Stimulated activated naive B cell treated with anti-CD40 and anti-IgM and Interleukin-4, amounts not matched to agents 10 μg/mL and 1 μg/mL and 100 μg/mL, for 72 hours (primary cell): ENCODE results near the gene INKA2.

Source experiments
- ATAC-seq, 2 donors: fragments of 150-1000 bp; cut with Tn5 transposase; replicated peaks; 2 replicates each; pipeline ENCODE4 v1.10.0; 2021; ENCODE audit warnings: moderate library complexity in 1 of 2
- DNase-seq: peaks from one replicate; pipeline ENCODE4 v3.0.0; 2021
- H3K27ac Mint-ChIP-seq: one replicate; pipeline ENCODE4 v1.8.0; 2022; ENCODE audit warnings: mild to moderate bottlenecking, mixed read lengths
- H3K27me3 Mint-ChIP-seq, 2 donors: one replicate each; pipeline ENCODE4 v1.8.0; 2022; ENCODE audit warnings: mixed read lengths in 2 of 2
- H3K36me3 Mint-ChIP-seq, 2 donors: one replicate each; pipeline ENCODE4 v1.8.0; 2022; ENCODE audit warnings: mixed read lengths in 2 of 2, mild to moderate bottlenecking in 1 of 2
- H3K4me1 Mint-ChIP-seq, 2 donors: one replicate each; pipeline ENCODE4 v1.8.0; 2022; ENCODE audit warnings: mixed read lengths in 2 of 2, mild to moderate bottlenecking in 1 of 2
- H3K4me3 Mint-ChIP-seq, 2 donors: one replicate each; pipeline ENCODE4 v1.8.0; 2022; ENCODE audit warnings: mild to moderate bottlenecking in 2 of 2, mixed read lengths in 2 of 2, moderate library complexity in 1 of 2
- H3K9me3 Mint-ChIP-seq, 2 donors: one replicate each; pipeline ENCODE4 v1.8.0; 2022; ENCODE audit warnings: mixed read lengths in 2 of 2, mild to moderate bottlenecking in 1 of 2

Gene INKA2

GRCh38 chr1:111690306-111690617, 48.9 kb downstream of the INKA2 start:
- ATAC-seq (no peak), DNase-seq (no peak)
- H3K4me1 Mint-ChIP-seq = peaks cover 29 to 70% of the 10 kb centered on the region in 2 donors
- H3K36me3 Mint-ChIP-seq = peaks cover 60 to 79% of the 10 kb centered on the region in 2 donors
- H3K4me3 Mint-ChIP-seq = no peak overlapping the region
- no peak overlapping the region for H3K27ac Mint-ChIP-seq
- H3K9me3 Mint-ChIP-seq = peaks cover 5 to 10% of the 10 kb centered on the region in 2 donors
- H3K27me3 Mint-ChIP-seq = no peaks in the 10 kb centered on the region
